A549 (cell line): Measurements from ENCODE around the gene TPSB2.
"Not testable (repeated sequence)": the region's sequence is repeated elsewhere in the genome, so short reads cannot be mapped to it uniquely, and the experiment has no call there.

Experiments
- BCL3 ChIP-seq: fragments of >200 bp; sonication (Bioruptor Twin); formaldehyde crosslinking; IDR thresholded peaks from 3 replicates; pipeline ENCODE4 v1.6.1; 2016
- CTCF ChIP-seq: fragments of >200 bp; sonication (Bioruptor Twin); formaldehyde crosslinking; IDR thresholded peaks from 3 replicates; pipeline ENCODE4 v1.5.1; 2016
- EHF ChIP-seq: fragments of 250-450 bp; sonication (Bioruptor Pico); IDR thresholded peaks from 2 replicates; pipeline ENCODE4 v1.5.0; 2020; ENCODE audit warnings: mild to moderate bottlenecking
- HOXB13 ChIP-seq: fragments of 250-450 bp; sonication (Bioruptor Pico); IDR thresholded peaks from 2 replicates; pipeline ENCODE4 v1.5.0; 2020; ENCODE audit warnings: low read depth, mild to moderate bottlenecking, moderate library complexity
- MAX ChIP-seq: IDR thresholded peaks from 2 replicates; pipeline ENCODE4 v1.6.1; 2012
- RAD21 ChIP-seq, 2 experiments: fragments of >200 bp in 1 of 2; sonication (Bioruptor Twin) in 1 of 2; formaldehyde crosslinking in 1 of 2; IDR thresholded peaks in 1 of 2; conservative IDR thresholded peaks in 1 of 2; 2 replicates in 1 of 2; 3 replicates in 1 of 2; pipeline ENCODE4 v1.6.1; 2012 to 2018; ENCODE audit warnings: inconsistent platforms in 1 of 2
- REST ChIP-seq: fragments of 200-600 bp; sonication (generic); IDR thresholded peaks from 2 replicates; pipeline ENCODE4 v1.6.1; 2016; ENCODE audit warnings: antibody characterized with exemption, mild to moderate bottlenecking, moderate library complexity
- RFX5 ChIP-seq: fragments of 450-650 bp; IDR thresholded peaks from 2 replicates; pipeline ENCODE4 v1.7.1; 2014; ENCODE audit warnings: antibody characterized with exemption, mild to moderate bottlenecking, moderate library complexity

- not testable (repeated sequence) for TF ChIP-seq MAX; CTCF; RAD21 (conservative IDR thresholded peaks at IDR 0.05 in 1 of 2, IDR thresholded peaks at IDR 0.05 in 1 of 2); RFX5; BCL3; HOXB13; EHF; REST
Observed at GRCh38 chr16:1238909-1239308, 8.9 kb upstream of the TPSB2 start.
